ENCODE data around the gene MAP3K2.

The MAP3K2 gene

DNA sequence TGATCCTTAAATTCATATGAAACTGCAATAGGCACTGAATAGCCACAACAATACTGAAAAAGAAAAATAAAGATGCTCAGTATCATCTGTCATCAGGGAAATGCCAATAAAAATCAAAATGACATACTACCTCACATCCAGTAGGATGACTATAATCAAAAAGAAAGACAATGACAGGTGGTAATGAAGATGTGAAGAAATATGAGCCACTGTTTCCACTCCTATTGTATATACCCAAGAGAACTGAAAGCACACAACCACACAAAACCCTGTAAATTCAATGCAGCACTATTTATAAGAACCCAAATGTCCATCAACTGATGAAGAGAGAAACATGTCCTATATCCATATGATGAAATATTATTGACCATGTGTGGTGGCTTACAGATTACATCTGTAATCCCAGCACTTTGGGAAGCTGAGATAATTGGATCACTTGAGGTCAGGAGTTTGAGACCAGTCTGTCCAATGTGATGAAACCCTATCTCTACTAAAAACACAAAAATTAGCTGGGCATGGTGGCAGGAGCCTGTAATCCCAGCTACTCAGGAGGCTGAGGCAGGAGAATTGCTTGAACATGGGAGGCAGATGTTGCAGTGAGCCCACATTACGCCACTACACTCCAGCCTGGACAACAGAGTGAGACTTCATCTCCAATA lies 39.9 kb downstream of the MAP3K2 start:
- DNase-seq = no peak

DNA sequence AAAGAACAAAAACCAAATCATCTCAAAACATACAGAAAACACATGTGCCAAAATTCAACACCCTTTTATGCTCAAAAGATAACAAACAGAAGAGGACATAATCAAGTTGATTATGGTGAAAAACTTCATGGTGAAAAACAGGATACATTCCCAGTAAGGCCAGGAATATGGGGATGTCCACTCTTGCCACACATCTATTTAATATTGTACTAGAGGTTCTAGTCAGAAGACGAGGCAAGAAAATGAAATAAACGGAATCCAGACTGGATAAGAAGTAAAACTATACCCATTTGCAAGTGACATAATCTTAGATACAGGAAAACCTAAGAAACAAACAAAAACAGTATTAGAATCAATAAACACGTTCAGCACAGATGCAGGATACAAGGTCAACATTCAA lies 40.8 kb downstream of the MAP3K2 start:
- no peak for DNase-seq

DNA sequence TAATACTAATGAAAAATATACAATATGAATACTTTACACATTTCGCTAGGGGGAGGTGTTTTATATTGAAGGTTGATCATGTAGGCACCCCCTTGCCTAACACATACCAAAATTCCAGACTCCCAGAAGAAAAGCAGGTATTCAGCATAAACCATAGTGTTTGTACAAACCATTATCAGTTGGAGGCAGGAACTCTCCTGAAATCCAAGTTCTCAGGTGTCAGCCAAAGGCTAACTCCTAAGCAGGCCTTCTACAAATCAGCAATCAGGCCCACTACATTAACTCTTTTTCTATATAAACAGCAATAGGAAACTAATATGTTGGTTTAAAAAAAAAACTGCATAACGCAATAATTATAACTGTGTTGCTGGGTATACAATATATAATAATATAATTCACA lies 44.5 kb downstream of the MAP3K2 start:
- no peak for DNase-seq

DNA sequence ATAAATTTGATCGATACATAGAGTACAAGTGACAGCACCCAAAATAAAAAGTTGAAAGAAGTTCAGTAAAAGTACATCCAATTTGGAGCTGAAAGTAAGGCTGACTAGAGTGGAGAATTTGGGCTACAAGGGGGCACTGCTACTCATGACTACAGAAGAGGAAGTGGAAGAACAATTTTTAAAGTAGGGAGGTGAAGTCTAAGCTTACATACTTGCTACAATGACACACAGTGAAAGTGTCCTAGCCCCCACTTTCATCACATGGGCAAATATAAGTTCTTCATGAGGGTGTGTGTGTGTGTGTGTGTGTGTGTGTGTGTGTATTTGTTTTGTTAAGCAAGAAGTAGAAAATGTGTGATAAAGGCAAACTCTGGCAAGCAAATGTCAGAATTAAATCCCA lies 45.7 kb downstream of the MAP3K2 start:
- no peak for DNase-seq

DNA sequence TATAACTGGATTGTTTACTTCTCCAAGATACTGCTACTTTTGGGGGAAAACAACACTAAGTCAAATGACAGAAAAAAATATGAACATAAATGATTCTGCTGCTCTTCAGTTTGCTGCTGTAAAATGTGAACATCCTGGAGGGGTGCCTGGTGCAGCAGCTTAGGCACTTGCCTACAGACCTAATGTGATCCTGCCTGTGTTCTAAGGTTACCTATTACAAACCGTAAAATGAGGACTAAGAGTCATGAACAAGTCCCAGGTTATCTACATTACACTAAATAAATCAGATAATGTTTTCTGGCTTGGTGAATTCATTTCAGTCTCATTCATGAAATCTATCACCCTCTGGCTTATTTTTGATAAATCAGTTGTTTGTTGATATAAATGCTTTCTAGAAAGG lies 55.4 kb downstream of the MAP3K2 start:
- DNase-seq = no peak

DNA sequence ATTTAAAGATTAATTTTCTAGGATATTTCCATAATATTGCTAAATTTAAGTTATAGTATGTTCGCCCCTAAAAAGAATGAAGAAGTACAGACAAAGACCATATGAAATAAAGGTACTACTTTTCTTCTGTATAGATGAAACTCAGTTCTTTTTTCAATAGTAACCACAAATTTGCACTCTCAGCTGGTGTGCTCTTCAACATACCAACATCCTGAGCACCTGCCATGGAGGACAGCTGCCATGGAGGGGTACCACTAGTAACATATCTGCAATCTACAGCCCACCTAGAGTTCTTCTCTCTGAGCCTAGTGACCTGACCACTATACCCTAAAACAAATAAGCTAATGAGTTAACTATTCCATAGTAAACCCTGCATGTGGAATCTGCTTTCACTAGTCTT lies 57.0 kb downstream of the MAP3K2 start:
- DNase-seq = no peak

DNA sequence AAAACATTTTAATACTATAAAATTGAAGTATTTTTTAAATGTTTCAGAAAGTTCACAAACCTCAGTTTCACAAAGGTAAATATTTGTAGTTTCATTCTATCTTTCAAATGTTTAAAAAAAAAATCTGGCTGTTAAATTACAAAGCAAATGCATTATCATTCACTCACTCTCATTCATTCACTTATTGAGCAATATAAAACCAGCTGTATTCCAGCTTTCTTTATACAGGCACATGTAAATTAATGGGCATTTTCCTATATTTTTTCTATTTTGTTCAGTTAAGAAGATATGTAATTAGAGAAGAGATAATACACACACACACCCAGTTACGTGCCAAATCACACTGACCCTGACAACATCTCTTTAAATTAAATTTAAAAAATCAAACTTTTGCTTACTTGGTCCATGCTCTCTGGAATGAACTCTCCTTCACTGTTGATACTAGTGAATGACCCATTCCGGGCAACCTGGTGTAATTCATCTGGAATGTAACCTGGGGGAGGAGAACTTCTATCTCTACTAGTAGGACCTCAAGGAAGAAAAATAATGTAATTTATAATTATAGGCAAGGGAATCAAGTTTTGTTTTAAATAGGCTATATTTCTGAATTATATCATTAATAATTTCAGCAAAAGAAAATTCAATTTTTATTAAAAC lies 61.4 kb downstream of the MAP3K2 start:
- no peak for DNase-seq

DNA sequence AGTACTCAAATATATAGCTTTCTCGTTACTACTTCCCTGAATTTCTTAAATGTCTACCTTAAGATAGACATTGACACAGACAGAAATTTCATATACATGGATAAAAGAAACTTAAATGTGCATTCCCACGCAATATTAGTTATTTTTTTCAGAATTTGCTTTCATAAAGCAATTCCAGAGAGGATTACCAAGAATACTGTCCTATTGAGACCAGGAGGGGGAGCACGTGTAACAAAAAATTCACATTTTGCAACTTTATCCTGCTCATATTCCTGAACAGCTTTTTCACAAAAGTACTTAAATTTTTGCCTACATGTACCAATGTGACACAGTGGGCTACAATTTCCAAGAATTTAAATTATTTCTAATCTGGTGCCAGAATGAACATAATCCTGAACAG lies 63.1 kb downstream of the MAP3K2 start:
- no peak for DNase-seq

DNA sequence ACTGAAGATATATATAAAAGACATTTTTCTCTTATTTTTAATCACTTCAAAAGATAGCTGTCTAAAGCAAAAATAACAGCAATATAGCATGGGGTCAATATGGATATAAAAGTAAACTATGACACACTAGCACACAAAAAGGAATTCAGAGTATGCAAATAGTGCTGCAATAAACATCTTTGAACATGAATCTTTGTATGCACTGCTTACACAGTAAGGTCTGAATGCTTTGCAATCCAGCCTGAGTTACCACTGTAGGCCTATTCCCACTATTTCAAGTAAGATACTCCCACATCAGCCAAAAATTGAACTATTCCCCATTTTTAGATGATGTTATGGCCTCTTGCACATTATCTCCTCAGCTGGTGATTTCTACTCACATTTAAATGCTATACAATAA lies 66.5 kb downstream of the MAP3K2 start:
- no peak for DNase-seq

DNA sequence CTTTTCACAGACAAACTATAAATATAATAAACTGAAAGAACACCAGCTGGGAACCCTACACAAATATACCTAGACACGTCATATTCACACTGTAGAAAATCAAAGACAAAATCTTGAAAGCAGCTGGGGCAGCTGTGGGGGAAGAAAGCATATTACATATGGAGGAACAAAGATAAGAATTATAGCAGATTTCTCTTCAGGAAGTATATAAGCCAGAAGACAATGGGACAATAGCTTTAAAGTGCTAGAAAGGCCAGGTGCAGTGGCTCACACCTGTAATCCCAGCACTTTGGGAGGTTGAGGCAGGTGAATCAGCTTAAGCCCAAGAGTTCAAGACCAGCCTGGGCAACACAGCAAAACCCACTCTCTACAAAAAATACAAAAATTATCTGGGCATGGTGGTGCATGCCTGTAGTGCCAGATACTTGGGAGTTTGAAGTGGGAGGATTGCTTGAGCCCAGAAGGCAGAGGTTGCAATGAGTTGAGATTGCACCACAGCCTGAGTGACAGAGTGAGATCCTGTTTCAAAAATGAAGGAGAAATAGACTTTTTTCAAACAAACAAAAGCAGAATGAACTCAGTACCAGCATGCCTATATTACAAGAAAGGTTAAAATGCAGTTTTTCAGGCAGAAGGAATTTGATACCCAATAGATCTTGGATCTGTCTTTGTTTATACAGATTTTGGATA lies 67.0 kb downstream of the MAP3K2 start:
- no peak for DNase-seq

DNA sequence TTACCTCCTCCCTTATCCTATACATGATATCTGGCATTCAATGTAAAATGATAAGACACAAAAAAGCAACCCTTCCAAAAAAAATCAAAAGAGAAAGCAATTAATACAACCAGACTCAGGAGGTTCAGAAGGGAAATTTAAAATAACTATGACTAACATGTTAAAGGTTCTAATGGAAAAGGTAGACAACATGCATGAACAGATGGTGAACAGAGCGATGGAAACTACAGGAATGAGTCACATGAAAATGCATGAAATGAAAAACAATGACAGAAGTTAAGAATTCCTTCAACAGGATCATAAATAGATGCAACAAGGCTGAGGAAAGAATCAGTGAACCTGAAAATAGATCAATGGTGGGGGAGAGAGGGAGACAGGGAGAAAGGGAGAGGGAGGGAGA lies 67.7 kb downstream of the MAP3K2 start:
- no peak for DNase-seq

DNA sequence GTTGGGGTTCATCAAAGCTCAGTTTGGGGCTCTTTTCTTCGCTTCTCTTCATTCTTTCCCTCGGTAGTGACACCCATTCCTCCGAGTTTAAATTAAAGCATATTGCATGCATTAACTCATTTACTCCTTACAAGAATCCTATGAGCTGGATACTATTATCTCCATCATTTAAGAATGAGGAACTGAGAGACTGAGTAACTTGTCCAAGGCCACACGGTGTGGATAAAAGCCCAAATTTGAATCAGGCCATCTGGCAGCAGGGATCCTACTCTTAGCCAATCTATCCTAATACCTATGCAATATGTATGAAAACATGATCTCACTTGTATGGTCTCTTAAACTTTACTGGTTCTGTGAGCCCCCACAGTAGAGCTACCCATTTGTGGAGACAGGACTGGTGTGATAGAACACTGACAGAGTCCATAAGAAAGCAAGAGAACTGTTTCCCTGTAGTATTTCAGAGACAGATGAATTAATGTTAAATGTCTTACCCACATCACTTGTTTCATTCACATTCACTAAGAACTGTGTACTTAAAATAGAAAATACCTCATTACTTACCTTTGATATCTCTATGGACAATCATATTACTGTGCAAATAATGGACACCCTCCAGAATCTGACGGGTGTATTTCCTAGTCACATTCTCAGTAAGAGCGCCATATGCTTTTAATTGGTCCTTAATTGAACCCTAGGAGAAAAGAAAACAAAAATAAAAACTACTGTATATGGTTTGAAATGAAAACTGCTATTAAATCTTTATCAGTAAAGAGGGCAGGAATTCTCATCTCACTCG lies 73.4 kb downstream of the MAP3K2 start:
- no peak for DNase-seq

DNA sequence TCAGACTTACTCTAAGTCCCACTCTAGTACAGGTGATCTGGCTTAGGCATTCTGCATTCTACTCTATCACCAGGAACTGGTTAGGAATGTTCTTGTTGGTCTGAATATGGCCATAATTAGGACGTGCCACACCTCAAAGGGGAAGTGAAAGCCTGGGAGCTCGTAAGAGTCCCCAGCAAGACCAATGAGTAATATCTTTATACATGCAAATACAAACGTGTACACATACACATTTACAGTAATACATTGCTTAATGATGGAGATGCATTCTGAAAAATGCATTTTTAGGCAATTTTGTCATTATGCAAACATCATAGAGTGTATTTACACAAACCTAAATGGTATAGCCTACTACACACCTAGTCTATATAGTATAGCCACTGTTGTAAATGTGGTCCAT lies 74.4 kb downstream of the MAP3K2 start:
- no peak for DNase-seq

DNA sequence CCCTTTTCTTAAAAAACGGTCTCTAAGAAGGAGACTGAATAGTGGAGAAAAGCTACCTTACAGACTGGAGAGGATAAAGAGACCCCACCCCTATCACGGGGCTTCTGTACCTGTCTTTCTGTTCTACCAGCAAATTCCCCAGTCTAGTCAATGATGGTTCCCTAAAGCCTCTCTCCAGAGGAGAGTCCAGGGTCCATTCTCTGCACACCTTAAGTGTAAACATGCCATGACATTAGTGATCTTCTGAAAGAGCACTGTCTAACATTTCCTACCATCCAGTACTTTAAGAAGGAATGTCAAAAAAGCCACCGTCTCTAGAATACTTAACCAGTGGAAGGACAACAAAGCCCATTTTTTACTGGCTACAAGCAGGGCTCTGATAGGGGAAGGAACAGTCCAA lies 76.8 kb downstream of the MAP3K2 start:
- DNase-seq = no peak

DNA sequence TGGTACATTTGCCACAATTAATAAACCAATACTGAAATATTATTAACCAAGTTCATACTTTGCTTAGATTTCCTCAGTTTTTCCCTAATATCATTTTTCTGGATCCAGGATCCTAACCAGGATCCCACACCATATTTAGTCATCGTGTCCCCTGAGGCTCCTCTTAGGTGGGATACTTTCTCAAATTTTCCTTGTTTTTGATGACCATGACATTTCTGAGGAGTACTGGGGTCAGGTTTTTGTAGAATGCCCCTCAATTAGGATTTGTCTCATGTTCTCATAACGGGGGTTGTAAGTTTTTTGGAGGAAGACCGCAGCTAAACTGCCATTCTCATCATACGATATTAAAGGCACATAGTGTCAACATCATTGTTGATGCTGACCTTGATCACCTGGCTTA lies 78.3 kb downstream of the MAP3K2 start:
- DNase-seq = no peak

DNA sequence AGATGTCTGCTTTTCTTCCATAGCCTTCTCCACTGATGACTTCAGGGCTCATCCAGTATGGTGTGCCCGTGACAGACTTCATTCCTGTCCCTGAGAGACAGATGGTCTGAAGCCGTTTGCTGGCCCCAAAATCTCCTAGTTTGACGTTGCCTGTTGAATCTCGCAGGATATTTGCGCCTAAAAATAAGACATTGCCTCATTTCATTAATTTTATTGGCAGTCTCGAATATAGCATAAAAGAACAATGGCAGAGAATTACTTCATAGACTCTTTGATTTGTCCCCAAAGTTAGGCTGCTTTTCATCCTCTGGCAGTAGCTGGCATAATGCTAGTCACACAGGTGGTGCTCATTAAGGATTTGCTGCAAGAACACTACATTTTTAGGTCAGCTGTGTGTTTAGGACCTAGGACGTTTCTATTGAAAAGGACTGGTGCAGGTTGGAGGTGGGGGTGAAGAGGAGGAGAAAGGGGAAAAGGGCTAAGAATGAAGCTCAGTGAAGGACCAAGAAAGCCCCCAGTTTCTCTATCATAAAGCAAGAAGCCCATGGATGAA lies 79.1 kb downstream of the MAP3K2 start:
- DNase-seq = no peak

DNA sequence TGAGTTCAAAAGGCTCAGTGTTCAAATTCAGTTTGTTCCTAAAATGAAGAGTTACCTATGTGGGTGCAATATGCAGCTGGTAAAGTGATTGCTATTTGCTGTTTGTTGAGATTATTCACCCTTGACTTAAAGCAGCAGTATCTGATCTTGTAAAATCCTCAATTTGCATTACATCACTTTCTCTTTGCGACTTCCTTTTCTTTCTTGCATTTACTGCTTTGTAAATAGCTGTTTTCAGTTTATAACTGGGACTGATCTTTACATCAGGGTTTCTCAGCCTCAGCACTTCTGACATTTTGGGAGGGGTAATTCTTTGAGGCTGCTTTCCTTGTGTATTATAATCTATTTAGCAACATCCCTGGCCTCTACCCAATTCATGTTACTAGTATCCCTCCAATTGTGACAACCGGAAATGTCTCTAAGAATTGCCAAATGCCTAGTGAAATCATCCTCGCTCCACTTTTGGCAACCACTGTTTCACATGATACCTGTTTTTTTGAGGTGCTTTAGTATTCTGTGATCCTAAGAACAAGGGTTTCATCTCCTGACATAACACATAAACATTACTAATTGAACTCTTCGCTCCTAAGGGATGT lies 81.7 kb downstream of the MAP3K2 start:
- no peak for DNase-seq

DNA sequence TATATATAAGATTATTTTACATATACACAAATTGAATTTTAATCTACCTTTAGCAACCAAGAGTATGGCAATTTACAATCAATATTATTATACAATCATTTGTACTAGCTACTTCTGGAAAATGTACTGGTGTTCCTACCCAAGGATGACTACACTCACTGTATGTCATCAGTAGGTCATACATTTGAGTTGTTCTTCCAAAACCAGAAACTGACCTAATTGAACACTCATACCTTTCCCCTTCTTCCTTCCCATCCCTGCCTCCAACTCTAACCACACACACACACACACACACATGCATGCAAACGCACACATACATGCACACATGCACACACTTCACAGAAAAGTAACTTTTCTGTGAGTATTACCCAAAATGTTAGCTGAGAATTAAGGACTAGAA lies 85.6 kb downstream of the MAP3K2 start:
- DNase-seq = no peak

DNA sequence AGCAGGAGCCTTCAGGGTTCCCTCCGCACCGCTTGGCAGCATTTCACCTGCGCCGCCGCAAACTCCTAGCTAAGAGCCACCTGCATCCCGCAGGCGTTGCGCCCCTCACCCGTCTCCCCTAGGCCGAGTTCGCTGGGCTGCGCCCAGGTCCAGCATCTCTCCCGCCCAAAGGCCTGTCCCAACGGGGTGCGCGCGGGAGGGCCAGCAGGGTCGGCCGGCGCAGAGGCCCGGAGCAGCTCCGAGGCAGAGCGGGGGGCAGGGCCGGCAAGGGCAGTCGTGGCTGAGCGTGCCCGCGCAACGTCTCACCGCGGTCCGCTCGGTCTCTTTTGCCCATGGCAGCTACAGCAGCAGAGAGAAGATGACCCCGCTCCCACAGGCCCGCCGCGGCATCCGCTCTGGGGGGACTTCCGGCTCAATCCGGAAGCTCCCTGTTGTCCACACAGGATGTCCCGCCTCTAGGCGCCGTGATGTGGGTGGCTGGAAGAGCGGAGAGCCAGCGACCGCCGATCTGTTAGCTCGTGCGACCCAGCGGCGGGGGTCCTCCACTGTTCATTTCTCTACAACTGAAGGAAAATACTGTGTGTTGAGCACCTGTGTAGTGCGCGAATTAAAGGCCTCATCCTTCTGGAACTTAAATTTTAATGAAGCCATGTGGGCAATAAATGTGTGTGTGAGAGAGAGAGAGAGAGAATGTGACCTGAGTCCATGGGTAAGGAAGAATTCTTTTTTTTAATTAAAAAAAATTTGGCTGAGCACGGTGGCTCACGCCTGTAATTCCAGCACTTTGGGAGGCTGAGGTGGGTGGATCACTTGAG lies 93.8 kb downstream of the MAP3K2 start, which contains the start of gene ERCC3:
TSS of gene ERCC3 (minus strand) at position 397 of the 815 bp plus-strand sequence. CDS start at position 334, 63 bp downstream.
- peak; percentile 80 for DNase-seq

DNA sequence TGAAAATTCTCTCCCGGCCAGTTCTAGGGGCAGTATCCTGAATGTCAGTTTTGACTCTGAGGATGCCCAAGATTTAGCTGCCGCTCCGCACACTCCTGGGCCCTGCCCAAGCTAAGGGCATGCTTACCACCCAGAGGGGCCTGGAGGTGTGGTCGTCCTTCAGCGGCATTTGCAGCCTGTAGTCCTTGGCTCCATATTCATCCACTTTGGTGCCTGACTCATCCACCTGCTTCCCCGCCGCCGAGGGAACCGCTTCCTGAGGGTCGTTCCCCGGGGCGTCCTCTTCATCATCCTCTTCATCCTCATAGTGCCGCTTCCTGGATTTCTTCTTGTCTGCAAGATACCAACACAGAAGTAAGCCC lies 94.4 kb downstream of the MAP3K2 start:
- DNase-seq = peak; percentile 10

DNA sequence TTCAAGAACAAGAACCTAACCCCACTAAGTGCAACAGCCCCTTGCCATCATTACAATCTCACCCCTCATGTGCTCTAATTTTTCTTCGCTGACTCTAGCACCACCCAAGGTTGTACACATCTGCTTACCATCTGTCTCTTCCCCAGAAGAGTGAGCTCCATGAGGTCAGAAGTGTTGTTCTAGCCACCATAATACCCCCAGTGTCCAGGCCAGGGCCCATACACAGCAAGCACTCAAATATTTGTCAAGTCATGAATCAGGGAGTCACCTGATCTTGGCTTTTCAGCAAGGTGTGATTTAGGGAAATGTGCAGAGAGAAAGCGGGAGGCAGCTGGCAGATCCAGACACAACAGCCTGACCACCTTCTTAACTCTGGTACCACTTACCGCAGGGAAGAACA lies 99.5 kb downstream of the MAP3K2 start:
- DNase-seq = no peak

DNA sequence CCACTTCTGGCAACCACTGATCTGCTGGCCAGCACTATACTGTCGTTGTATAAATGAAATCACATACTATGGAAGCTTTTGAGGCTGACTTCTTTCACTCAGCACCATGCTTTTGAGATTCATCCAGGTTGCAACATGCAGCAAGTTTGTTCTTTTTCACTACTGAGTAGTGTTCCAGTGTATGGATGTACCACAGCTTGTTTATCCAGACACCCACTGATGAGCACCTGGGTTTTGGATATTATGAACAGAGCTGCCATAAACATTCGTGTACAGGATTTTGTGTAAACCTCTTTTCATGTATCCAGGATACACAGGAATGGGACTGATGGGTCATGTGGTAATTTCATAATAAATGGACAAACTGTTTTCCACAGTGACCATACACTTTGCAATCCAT lies 104.5 kb downstream of the MAP3K2 start:
- no peak for DNase-seq

All from CD4-positive, alpha-beta T cell treated with Interleukin-12 subunit alpha and Interleukin-12 subunit beta, for 1 hour (primary cell).